Measurements from ENCODE around the gene SAMD7.

The SAMD7 gene

GRCh38 chr3:169914321-169914720 is 2.9 kb downstream of the SAMD7 start:
- no peak for DNase-seq

GRCh38 chr3:169923189-169923588 is 11.8 kb downstream of the SAMD7 start:
- no peak for DNase-seq

- no peak for DNase-seq
These were observed 12.5 kb downstream of the SAMD7 start for GRCh38 chr3:169923831-169924230.

- DNase-seq = no peak
These were observed 18.6 kb downstream of the SAMD7 start for GRCh38 chr3:169929830-169930519.

- DNase-seq = no peak
These were observed 19.5 kb downstream of the SAMD7 start for GRCh38 chr3:169930843-169931242.

GRCh38 chr3:169931747-169932520 is 20.6 kb downstream of the SAMD7 start:
- no peak for DNase-seq

GRCh38 chr3:169939320-169939719 is 27.9 kb downstream of the SAMD7 start:
- no peak for DNase-seq

- DNase-seq = no peak
These were observed 28.4 kb downstream of the SAMD7 start for GRCh38 chr3:169939751-169940150.

GRCh38 chr3:169940470-169941181 is 29.3 kb downstream of the SAMD7 start:
- no peak for DNase-seq

GRCh38 chr3:169945313-169945712 is 33.9 kb downstream of the SAMD7 start:
- DNase-seq = no peak

GRCh38 chr3:169946336-169946735 is 35.0 kb downstream of the SAMD7 start:
- DNase-seq = no peak

- DNase-seq = no peak
These were observed 37.4 kb downstream of the SAMD7 start for GRCh38 chr3:169948559-169949448.

- no peak for DNase-seq
These were observed 40.7 kb downstream of the SAMD7 start for GRCh38 chr3:169952045-169952444.

GRCh38 chr3:169953462-169954141 is 42.2 kb downstream of the SAMD7 start:
- no peak for DNase-seq

GRCh38 chr3:169954142-169954756 is 42.9 kb downstream of the SAMD7 start:
- DNase-seq = no peak

- no peak for DNase-seq
These were observed 44.0 kb downstream of the SAMD7 start for GRCh38 chr3:169955406-169955805.

GRCh38 chr3:169964176-169964575 is 52.8 kb downstream of the SAMD7 start:
- DNase-seq = no peak

- no peak for DNase-seq
These were observed 54.4 kb downstream of the SAMD7 start for GRCh38 chr3:169965562-169966427.

- peak; percentile 97 for DNase-seq
These were observed 55.1 kb downstream of the SAMD7 start, which contains the start of gene SEC62 for GRCh38 chr3:169966428-169966950. TSS of gene SEC62 (plus strand) at chr3:169966807. CDS start at chr3:169966823, 16 bp downstream.
